Thoracic aorta (tissue), 2 donors: ENCODE results near the gene LRP3. TPM values are rescaled to one million over a fixed set of nuclear protein-coding genes. Genes with fewer than 3 reads are reported as not detected.
"Not testable (repeated sequence)": the region's sequence is repeated elsewhere in the genome, so short reads cannot be mapped to it uniquely, and the experiment has no call there.

Source experiments
- ATAC-seq: fragments of 150-250 bp; one replicate; pipeline ENCODE4 v1.8.0; 2017; ENCODE audit warnings: low read depth; ENCODE audit not compliant: insufficient number of reproducible peaks, low FRiP score
- DNase-seq: peaks from one replicate; pipeline ENCODE4 v3.0.0-alpha.2; 2020; ENCODE audit warnings: low spot score
- H3K27ac ChIP-seq, 2 donors: fragments of 200-600 bp; sonication (generic); 1 replicate in 1 of 2; 2 replicates in 1 of 2; pipeline ENCODE4 v1.5.1; 2016; ENCODE audit warnings: mild to moderate bottlenecking in 2 of 2, moderate library complexity in 2 of 2
- H3K27me3 ChIP-seq: fragments of 200-600 bp; sonication (generic); replicated peaks from 2 replicates; pipeline ENCODE4 v1.6.0; 2016; ENCODE audit warnings: mild to moderate bottlenecking; ENCODE audit not compliant: insufficient read depth
- H3K36me3 ChIP-seq: fragments of 200-600 bp; sonication (generic); one replicate; pipeline ENCODE4 v1.5.1; 2016
- H3K4me1 ChIP-seq, 2 donors: fragments of 200-600 bp; sonication (generic); 1 replicate in 1 of 2; 2 replicates in 1 of 2; pipeline versions ENCODE4 v1.5.1 to v1.6.0; 2016; ENCODE audit warnings: low read depth in 2 of 2, mild to moderate bottlenecking in 1 of 2; ENCODE audit not compliant: control insufficient read depth in 1 of 2
- H3K4me3 ChIP-seq: fragments of 200-600 bp; sonication (generic); 2 replicates; pipeline ENCODE4 v1.5.1; 2016; ENCODE audit warnings: mild to moderate bottlenecking
- H3K9me3 ChIP-seq: fragments of 200-600 bp; sonication (generic); 2 replicates; pipeline ENCODE4 v1.5.1; 2016
- CTCF ChIP-seq: fragments of 200-600 bp; sonication (generic); IDR thresholded peaks from one replicate; pipeline ENCODE4 v1.5.1; 2019; ENCODE audit warnings: antibody characterized with exemption
- total RNA-seq, 2 donors: library from RNA; depleted of rRNA; stranded (reverse); fragments of >200 nt; gene quantifications; one replicate each; pipeline versions ENCODE4 v1.1.0 to v1.2.3, GENCODE V29; 2016

The LRP3 gene
- total RNA-seq, 2 donors from 2014 or later, result 32.2 to 50.9 TPM

- no peak for TF ChIP-seq CTCF
Observed at GRCh38 chr19:33207040-33207620, 13.0 kb downstream of the LRP3 start.

GRCh38 chr19:33207903-33208302, 13.8 kb downstream of the LRP3 start:
- Histone ChIP-seq H3K4me3 (no peak overlapping the region), H3K9me3 (no peaks in the 10 kb centered on the region), H3K27me3 (no peaks in the 10 kb centered on the region), H3K27ac (no peak overlapping the region), H3K36me3 (peaks cover 5% of the 10 kb centered on the region), H3K4me1 (no peaks in the 10 kb centered on the region)
- no peak for DNase-seq
- ATAC-seq, result no peak
- TF ChIP-seq CTCF, result no peak

More at GRCh38 chr19:33207040-33207620, 13.0 kb downstream of the LRP3 start:
- DNase-seq (no peak), ATAC-seq (no peak)
- H3K9me3 ChIP-seq, result no peaks in the 10 kb centered on the region
- no peaks in the 10 kb centered on the region for H3K4me1 ChIP-seq
- no peak overlapping the region for H3K27ac ChIP-seq
- H3K4me3 ChIP-seq, result no peak overlapping the region
- H3K36me3 ChIP-seq, result peaks cover 5% of the 10 kb centered on the region
- H3K27me3 ChIP-seq, result no peaks in the 10 kb centered on the region

- Histone ChIP-seq H3K27me3 (no peaks in the 10 kb centered on the region), H3K27ac (no peak overlapping the region), H3K36me3 (no peaks in the 10 kb centered on the region), H3K9me3 (no peaks in the 10 kb centered on the region), H3K4me3 (no peak overlapping the region), H3K4me1 (no peaks in the 10 kb centered on the region)
- no peak for TF ChIP-seq CTCF
- ATAC-seq (no peak), DNase-seq (no peak)
Observed at GRCh38 chr19:33208371-33208895, 14.3 kb downstream of the LRP3 start.

GRCh38 chr19:33208904-33209849, 15.0 kb downstream of the LRP3 start:
- no peak for TF ChIP-seq CTCF
- no peaks in the 10 kb centered on the region for H3K9me3 ChIP-seq
- no peaks in the 10 kb centered on the region for H3K36me3 ChIP-seq
- H3K4me1 ChIP-seq, result no peaks in the 10 kb centered on the region
- H3K27ac ChIP-seq, result no peak overlapping the region
- H3K4me3 ChIP-seq, result no peak overlapping the region
- no peaks in the 10 kb centered on the region for H3K27me3 ChIP-seq
- DNase-seq, result no peak
- ATAC-seq, result no peak

GRCh38 chr19:33209850-33210230, 15.7 kb downstream of the LRP3 start:
- not testable (repeated sequence) for H3K4me3 ChIP-seq, ATAC-seq, H3K4me1 ChIP-seq, H3K36me3 ChIP-seq, H3K27me3 ChIP-seq, H3K27ac ChIP-seq, DNase-seq, H3K9me3 ChIP-seq
